ENCODE results near the gene VWA2. TPM values are rescaled to one million over a fixed set of nuclear protein-coding genes. Genes with fewer than 3 reads are reported as not detected.

VWA2 gene
- polyA plus RNA-seq, 3 donors, result 1.6 to 2.3 (median 2.3) TPM

DNA sequence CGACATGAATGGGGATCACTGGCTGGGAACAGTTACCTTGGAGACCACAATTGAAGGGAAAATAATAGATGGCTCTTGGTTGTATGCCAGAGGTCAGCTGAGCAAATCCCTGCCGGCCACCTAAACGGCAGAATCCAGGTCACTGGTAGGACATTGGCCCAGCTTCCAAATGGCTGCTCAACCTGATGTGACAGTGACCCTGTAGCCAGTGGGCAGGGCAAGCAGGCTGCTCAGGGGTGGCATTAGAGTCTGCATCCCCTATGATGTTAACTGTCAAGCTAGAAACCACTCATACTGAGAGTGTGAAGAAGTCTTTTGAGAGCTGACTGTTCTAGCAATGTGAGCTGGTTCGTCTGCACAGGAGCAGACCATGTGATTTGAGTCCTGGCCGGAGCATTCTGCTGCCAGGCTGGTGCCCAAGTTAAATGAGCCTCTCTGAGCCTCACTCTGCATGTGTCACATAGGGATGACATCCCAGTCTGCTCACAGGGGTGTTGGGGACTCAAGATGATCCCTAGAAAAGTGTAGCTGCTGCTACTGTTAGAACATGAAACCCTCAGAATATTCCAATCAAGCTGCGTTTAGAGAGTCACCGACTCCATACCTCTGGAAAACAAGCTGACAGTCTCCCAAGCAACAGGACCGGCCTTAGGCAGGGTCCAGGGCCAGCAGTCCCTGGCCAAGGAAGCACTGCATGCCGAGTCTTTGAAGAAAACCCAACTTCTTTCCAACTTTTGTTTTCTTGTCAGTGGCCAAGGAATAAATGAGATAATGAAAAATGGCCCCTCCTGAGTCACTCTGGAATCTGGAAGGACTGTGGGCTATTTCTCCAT, 69.7 kb downstream of the VWA2 start:
- no peak for DNase-seq (ENCODE audit: extremely low read depth in 1 of 11, low read depth in 9 of 11, low spot score in 4 of 11)

- no peak for DNase-seq (ENCODE audit: extremely low read depth in 1 of 11, low read depth in 9 of 11, low spot score in 4 of 11)
Measured at GRCh38 chr10:114309364-114309651, 70.3 kb downstream of the VWA2 start.

GRCh38 chr10:114310346-114310745, 71.3 kb downstream of the VWA2 start:
- DNase-seq (ENCODE audit: extremely low read depth in 1 of 11, low read depth in 9 of 11, low spot score in 4 of 11), result no peak

DNA sequence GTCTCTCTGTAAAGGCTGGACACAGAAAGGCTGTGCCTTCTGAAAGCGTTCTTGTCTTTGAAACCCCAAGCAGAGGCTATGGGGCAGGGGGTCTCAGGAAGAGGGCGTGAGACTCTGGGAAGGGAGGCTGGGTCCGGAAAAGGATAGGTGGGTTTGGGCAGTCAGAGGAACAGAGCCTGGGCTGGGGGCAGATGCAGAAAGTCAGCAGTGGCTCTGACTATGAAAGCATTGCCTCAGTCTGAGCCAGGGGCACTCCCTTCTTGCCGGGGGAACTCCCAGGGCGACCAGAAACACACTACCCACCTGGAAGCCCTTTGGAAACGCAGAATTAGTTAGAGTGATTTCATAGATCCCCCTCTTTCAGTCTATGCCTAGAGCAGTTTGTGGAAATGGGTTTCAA, 72.0 kb downstream of the VWA2 start:
- DNase-seq (ENCODE audit: extremely low read depth in 1 of 11, low read depth in 9 of 11, low spot score in 4 of 11), result no peak

DNA sequence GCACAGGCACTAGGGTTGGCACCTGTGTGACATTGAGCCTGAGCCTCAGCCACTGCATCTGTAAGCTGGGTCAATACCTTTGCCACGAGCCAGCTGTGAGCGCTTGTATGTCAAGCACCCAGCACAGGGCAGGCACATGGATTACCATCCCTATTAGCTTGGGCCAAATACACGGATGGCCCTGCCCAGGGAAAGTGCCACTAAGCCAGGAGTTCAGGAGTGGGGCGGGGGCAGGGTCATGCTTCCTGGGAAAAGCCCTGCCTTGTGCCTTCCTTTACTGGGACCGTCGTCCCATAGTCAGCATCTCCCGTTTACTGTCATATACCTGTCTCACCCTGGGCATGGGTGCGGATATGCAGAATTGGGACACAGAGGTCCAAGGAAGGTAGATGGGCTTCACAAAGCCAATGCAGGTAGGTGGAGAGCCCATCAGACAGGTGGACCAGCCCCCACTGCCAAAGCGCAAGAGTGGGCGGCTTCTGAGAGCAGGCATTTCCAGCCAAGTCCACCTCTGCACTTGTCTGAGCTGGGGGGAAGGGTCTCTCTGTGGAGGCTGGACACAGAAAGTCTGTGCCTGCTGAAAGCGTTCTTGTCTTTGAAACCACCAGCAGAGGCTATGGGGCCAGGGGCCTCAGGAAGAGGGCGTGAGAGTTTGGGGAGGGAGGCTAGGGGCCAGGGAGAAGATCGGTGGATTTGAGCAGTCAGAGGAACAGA, 72.6 kb downstream of the VWA2 start:
- no peak for DNase-seq (ENCODE audit: extremely low read depth in 1 of 11, low read depth in 9 of 11, low spot score in 4 of 11)

- no peak for DNase-seq (ENCODE audit: extremely low read depth in 1 of 11, low read depth in 9 of 11, low spot score in 4 of 11)
Measured at GRCh38 chr10:114313139-114313538, 74.1 kb downstream of the VWA2 start.

DNA sequence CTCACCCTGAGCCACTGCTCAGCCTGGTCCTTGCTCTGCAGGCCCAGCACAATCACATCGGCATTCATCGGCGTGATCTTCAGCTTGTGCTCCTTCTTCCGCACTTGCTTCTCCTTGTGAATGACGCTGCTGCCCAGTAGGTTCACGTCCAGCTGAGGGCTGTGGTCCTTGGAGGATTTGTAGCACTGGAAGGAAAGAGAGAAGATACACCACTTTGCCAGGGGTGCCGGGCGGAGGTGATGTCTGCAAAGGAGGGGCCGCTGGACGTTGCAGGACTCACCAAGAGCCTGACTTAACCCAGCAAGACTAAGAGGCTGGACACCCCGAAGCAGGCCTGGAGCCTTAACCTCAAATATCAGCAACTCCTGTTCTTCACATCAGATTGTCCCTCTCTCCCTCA, 74.8 kb downstream of the VWA2 start:
- no peak for DNase-seq (ENCODE audit: extremely low read depth in 1 of 11, low read depth in 9 of 11, low spot score in 4 of 11)

- DNase-seq (ENCODE audit: extremely low read depth in 1 of 11, low read depth in 9 of 11, low spot score in 4 of 11), result no peak
Measured at GRCh38 chr10:114315566-114316420, 76.7 kb downstream of the VWA2 start.

DNA sequence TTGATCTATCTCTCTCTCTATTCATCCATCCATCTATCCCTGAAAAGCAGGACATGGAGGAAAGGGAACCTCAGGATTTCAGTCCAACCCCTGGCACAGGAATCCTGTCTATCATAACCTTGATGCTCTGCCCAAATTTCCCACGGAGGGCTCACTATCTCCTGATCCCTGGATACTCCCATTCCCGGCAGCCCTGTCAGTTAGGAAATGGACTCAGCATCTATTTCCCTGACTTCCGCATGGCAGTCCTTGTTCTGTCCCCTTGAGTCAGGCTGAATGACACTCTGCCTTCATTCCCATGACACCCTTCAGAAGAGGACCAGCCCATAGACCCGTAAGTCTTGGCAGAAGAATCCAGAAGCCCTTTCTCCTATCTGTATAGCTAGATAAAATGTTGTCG, 77.7 kb downstream of the VWA2 start:
- no peak for DNase-seq (ENCODE audit: extremely low read depth in 1 of 11, low read depth in 9 of 11, low spot score in 4 of 11)

- no peak for DNase-seq (ENCODE audit: extremely low read depth in 1 of 11, low read depth in 9 of 11, low spot score in 4 of 11)
Measured at GRCh38 chr10:114319406-114320248, 80.6 kb downstream of the VWA2 start.

- DNase-seq (ENCODE audit: extremely low read depth in 1 of 11, low read depth in 9 of 11, low spot score in 4 of 11), result no peak
Measured at GRCh38 chr10:114320249-114321116, 81.4 kb downstream of the VWA2 start.

DNA sequence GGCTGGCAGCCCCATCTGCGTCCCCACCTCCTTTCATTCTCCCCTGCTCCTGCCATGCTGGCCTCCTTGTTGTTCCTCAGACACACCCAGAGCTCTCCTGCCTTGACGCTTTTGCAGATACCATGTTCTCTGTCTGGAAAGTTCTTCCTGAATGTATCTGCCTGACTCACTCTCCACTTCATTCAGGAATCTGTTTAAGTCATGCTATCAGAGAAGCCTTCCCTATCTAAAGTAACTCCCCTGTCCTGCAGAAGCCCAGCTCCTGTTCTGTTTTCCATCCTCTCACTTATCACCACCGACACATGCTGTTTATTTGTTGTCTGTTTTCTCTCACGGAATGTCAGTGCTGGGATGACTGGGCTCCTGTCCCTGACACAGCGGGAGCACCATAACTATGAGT, 83.3 kb downstream of the VWA2 start:
- DNase-seq (ENCODE audit: extremely low read depth in 1 of 11, low read depth in 9 of 11, low spot score in 4 of 11), result no peak

GRCh38 chr10:114323023-114323422, 84.0 kb downstream of the VWA2 start:
- no peak for DNase-seq (ENCODE audit: extremely low read depth in 1 of 11, low read depth in 9 of 11, low spot score in 4 of 11)

- no peak for DNase-seq (ENCODE audit: extremely low read depth in 1 of 11, low read depth in 9 of 11, low spot score in 4 of 11)
Measured at GRCh38 chr10:114326795-114327194, 87.7 kb downstream of the VWA2 start.

DNA sequence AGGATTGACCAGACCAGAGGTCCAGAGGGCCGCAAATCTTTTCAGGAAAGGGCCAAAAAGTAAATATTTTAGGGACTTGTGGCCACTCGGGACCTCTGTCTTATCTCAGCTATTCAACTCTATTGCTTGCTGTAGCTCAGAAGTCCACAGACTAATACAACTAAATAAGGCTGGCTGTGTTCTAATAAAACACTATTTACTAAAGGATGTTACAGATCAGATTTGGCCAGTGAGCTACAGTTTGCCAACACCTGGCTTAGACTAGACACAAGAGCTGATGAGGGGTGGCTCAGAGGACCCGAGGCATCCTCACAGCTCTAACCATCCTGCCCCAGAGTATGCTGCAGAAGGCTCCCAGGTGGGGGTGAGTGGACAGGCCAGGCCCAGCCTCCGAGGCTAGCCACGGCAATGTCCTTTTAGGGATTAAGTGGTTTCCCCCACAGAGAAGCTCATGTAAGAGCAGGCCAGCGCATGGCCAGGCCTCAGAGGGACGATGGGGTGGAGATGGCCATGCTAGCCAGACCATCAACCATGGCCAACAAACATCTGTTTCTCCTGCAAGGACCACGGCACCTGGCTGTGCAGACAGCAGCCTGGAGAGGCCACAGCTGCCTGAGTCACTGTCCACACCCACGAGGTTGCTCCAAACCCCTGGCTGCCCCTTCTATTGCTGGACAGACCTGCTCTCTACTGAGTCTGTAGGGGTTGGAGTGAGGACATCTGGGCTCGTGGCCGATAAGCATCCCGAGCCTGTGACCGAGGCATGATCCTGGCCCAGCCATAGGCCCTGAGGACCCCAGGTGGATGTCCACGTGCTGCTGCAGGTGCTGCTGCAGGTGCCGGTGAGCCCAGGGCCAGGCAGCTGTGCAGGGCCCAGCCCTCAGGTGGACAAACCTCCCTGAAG, 88.7 kb downstream of the VWA2 start:
- no peak for DNase-seq (ENCODE audit: extremely low read depth in 1 of 11, low read depth in 9 of 11, low spot score in 4 of 11)

- no peak for DNase-seq (ENCODE audit: extremely low read depth in 1 of 11, low read depth in 9 of 11, low spot score in 4 of 11)
Measured at GRCh38 chr10:114328441-114328812, 89.4 kb downstream of the VWA2 start.

DNA sequence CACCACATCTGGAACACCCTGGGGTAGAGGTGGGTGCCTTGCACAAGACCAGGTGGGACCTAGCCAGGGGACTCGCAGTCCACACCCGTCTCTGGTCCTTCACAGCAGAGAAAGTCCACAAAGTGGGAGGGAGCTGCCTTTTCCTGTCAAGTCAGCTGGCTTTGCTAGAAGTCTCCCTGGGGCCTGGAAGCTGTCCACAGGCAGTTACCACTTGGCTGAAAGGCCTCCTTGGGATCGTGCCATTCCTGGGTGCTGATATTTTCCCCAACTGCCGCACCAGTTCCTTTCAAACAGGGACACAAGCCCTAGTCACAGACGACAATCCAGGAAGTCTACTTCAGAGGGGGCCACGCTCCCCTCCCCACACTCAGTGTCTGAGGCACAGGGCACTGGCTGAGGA, 89.8 kb downstream of the VWA2 start:
- no peak for DNase-seq (ENCODE audit: extremely low read depth in 1 of 11, low read depth in 9 of 11, low spot score in 4 of 11)

Data from renal cortex interstitium (tissue), 11 donors.